Chondrocyte (in vitro differentiated cells): ENCODE data around the gene ANO9. TPM values are rescaled to one million over a fixed set of nuclear protein-coding genes. Genes with fewer than 3 reads are reported as not detected.

ENCODE experiments used
- DNase-seq: peaks from one replicate; pipeline ENCODE4 v3.0.0; 2021; ENCODE audit warnings: mixed read lengths, low spot score
- H3K27ac Mint-ChIP-seq: one replicate; pipeline ENCODE4 v1.8.0; 2021; ENCODE audit warnings: mild to moderate bottlenecking, moderate library complexity, mixed read lengths; ENCODE audit not compliant: unreplicated experiment
- H3K27me3 Mint-ChIP-seq: 2 replicates; pipeline ENCODE4 v1.8.0; 2021; ENCODE audit warnings: low read depth, mixed read lengths
- H3K36me3 Mint-ChIP-seq: 2 replicates; pipeline ENCODE4 v1.8.0; 2021; ENCODE audit warnings: low read depth, mixed read lengths
- H3K4me1 Mint-ChIP-seq: 2 replicates; pipeline ENCODE4 v1.8.0; 2021; ENCODE audit warnings: low read depth, mild to moderate bottlenecking, mixed read lengths
- H3K4me3 Mint-ChIP-seq: one replicate; pipeline ENCODE4 v1.8.0; 2021; ENCODE audit warnings: mild to moderate bottlenecking, moderate library complexity, mixed read lengths; ENCODE audit not compliant: unreplicated experiment
- H3K9me3 Mint-ChIP-seq: 2 replicates; pipeline ENCODE4 v1.8.0; 2021; ENCODE audit warnings: low read depth, mixed read lengths
- long read RNA-seq: library from polyadenylated mRNA; stranded (forward); transcript quantifications from one replicate; pipeline ENCODE4 v2.0.0, GENCODE V29; 2021
- total RNA-seq: library from RNA; stranded (reverse); gene quantifications from 3 replicates; pipeline ENCODE4 v1.2.1, GENCODE V29; 2021
- TF ChIP-seq, protein P1 (sequence below): fragments of 200-600 bp; sonication (generic); IDR thresholded peaks from 2 replicates; pipeline ENCODE4 v1.5.0; 2021; ENCODE audit warnings: antibody characterized with exemption, mild to moderate bottlenecking, moderate library complexity

ANO9 gene, protein sequence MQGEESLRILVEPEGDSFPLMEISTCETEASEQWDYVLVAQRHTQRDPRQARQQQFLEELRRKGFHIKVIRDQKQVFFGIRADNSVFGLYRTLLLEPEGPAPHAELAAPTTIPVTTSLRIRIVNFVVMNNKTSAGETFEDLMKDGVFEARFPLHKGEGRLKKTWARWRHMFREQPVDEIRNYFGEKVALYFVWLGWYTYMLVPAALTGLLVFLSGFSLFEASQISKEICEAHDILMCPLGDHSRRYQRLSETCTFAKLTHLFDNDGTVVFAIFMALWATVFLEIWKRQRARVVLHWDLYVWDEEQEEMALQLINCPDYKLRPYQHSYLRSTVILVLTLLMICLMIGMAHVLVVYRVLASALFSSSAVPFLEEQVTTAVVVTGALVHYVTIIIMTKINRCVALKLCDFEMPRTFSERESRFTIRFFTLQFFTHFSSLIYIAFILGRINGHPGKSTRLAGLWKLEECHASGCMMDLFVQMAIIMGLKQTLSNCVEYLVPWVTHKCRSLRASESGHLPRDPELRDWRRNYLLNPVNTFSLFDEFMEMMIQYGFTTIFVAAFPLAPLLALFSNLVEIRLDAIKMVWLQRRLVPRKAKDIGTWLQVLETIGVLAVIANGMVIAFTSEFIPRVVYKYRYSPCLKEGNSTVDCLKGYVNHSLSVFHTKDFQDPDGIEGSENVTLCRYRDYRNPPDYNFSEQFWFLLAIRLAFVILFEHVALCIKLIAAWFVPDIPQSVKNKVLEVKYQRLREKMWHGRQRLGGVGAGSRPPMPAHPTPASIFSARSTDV
- total RNA-seq = not detected in 3 replicates
- long read RNA-seq = 0 reads

- Mint-ChIP-seq H3K27ac (no peak within 1 kb of the TSS), H3K4me3 (no peak within 1 kb of the TSS)
These were observed at the start of gene ANO9 for GRCh38 chr11:441418-442274. TSS of gene ANO9 (minus strand) at chr11:442011. CDS start at chr11:441926, 85 bp downstream.

DNA sequence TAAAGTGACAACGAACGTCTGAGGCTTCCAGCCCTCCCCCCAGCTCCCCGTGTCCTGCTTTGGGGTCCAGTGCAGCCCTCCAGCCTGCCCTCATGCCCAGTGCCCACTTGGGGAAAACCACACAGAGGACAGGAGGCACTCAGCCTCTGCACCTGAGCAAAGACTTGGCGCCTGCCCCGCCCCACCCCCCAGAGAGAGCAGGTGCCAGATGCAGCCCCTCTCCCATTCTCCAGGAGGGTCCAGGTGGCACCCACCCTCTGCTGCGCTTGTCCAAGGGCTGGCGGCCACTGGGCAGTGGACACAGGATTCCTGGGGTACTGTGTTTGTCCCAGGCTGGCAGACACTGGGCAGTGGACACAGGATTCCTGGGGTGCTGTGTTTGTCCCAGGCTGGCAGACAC is 49.5 kb upstream of the ANO9 start:
- Mint-ChIP-seq H3K4me3 (no peak overlapping the region), H3K27me3 (no peaks in the 10 kb centered on the region), H3K27ac (no peak overlapping the region), H3K9me3 (no peaks in the 10 kb centered on the region), H3K36me3 (peaks cover 10% of the 10 kb centered on the region), H3K4me1 (no peaks in the 10 kb centered on the region)
- TF ChIP-seq, protein P1, sequence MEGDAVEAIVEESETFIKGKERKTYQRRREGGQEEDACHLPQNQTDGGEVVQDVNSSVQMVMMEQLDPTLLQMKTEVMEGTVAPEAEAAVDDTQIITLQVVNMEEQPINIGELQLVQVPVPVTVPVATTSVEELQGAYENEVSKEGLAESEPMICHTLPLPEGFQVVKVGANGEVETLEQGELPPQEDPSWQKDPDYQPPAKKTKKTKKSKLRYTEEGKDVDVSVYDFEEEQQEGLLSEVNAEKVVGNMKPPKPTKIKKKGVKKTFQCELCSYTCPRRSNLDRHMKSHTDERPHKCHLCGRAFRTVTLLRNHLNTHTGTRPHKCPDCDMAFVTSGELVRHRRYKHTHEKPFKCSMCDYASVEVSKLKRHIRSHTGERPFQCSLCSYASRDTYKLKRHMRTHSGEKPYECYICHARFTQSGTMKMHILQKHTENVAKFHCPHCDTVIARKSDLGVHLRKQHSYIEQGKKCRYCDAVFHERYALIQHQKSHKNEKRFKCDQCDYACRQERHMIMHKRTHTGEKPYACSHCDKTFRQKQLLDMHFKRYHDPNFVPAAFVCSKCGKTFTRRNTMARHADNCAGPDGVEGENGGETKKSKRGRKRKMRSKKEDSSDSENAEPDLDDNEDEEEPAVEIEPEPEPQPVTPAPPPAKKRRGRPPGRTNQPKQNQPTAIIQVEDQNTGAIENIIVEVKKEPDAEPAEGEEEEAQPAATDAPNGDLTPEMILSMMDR = no peak
- DNase-seq = no peak

More at GRCh38 chr11:441418-442274, at the start of gene ANO9:
- Mint-ChIP-seq H3K36me3 (no peaks in the 10 kb centered on the region), H3K27me3 (no peaks in the 10 kb centered on the region), H3K4me1 (peaks cover 10% of the 10 kb centered on the region), H3K9me3 (no peaks in the 10 kb centered on the region)
- TF ChIP-seq, protein P1 = no peak
- peak; percentile 88 for DNase-seq

GRCh38 chr11:490930-491260 is 49.1 kb upstream of the ANO9 start:
- no peak for DNase-seq
- Mint-ChIP-seq H3K27me3 (no peaks in the 10 kb centered on the region), H3K27ac (no peak overlapping the region), H3K36me3 (peaks cover 8% of the 10 kb centered on the region), H3K9me3 (no peaks in the 10 kb centered on the region), H3K4me3 (no peak overlapping the region), H3K4me1 (no peaks in the 10 kb centered on the region)
- TF ChIP-seq, protein P1 = no peak

GRCh38 chr11:490186-490929 is 48.5 kb upstream of the ANO9 start:
- Mint-ChIP-seq H3K27me3 (no peaks in the 10 kb centered on the region), H3K36me3 (peaks cover 6% of the 10 kb centered on the region), H3K9me3 (no peaks in the 10 kb centered on the region), H3K4me3 (no peak overlapping the region), H3K27ac (no peak overlapping the region), H3K4me1 (no peaks in the 10 kb centered on the region)
- DNase-seq = no peak
- TF ChIP-seq, protein P1 = no peak
